H1 (cell line): Measurements from ENCODE around the gene TNS3. TPM values are rescaled to one million over a fixed set of nuclear protein-coding genes. Genes with fewer than 3 reads are reported as not detected.

Experiments used
- CTCF ChIA-PET: fragments of 300-600 bp; sonication (Branson Sonifier 250); formaldehyde crosslinking; loops from one replicate; lab custom pipeline; 2021; ENCODE audit not compliant: partially characterized antibody; lab: Charles Lee
- POLR2A ChIA-PET: fragments of 300-600 bp; sonication (Branson Sonifier 250); formaldehyde crosslinking; loops from one replicate; lab custom pipeline; 2021; ENCODE audit warnings: inconsistent platforms; ENCODE audit not compliant: partially characterized antibody; lab: Charles Lee
- DNase-seq, 2 experiments: peaks; one replicate each; pipeline versions ENCODE4 v3.0.0 to v3.0.0-alpha.2; 2010 to 2022; ENCODE audit warnings: low spot score in 2 of 2, low read depth in 1 of 2, mixed read lengths in 1 of 2
- FAIRE-seq: peaks from 2 replicates; lab custom pipeline; 2011; peaks lifted over from hg19 to GRCh38; lab: Jason Lieb, UNC
- H2AFZ ChIP-seq: 2 replicates; pipeline ENCODE4 v1.8.1; 2012; ENCODE audit warnings: low read length, inconsistent platforms
- H2AK5ac ChIP-seq: 2 replicates; pipeline ENCODE4 v1.6.1; 2013; ENCODE audit warnings: low read depth, low read length
- H2BK120ac ChIP-seq: replicated peaks from 2 replicates; pipeline ENCODE3; 2013; ENCODE audit warnings: low read depth, low read length, inconsistent platforms
- H2BK12ac ChIP-seq: 2 replicates; pipeline ENCODE4 v1.6.1; 2013; ENCODE audit warnings: low read depth, low read length
- H2BK15ac ChIP-seq: 2 replicates; pipeline ENCODE4 v1.6.1; 2013; ENCODE audit warnings: low read length
- H2BK20ac ChIP-seq: 2 replicates; pipeline ENCODE4 v1.6.1; 2013; ENCODE audit warnings: low read length
- H2BK5ac ChIP-seq: 2 replicates; pipeline ENCODE4 v1.6.1; 2013; ENCODE audit warnings: low read depth, low read length
- H3K14ac ChIP-seq: 2 replicates; pipeline ENCODE4 v1.6.1; 2013; ENCODE audit warnings: inconsistent platforms; ENCODE audit not compliant: insufficient read length
- H3K18ac ChIP-seq: 2 replicates; pipeline ENCODE4 v1.6.1; 2013; ENCODE audit warnings: low read length; ENCODE audit errors: extremely low read depth
- H3K23ac ChIP-seq: 2 replicates; pipeline ENCODE4 v1.6.1; 2013; ENCODE audit warnings: inconsistent platforms; ENCODE audit not compliant: insufficient read length
- H3K23me2 ChIP-seq: 2 replicates; pipeline ENCODE4 v1.6.1; 2013; ENCODE audit warnings: low read depth, low read length
- H3K27ac ChIP-seq: 2 replicates; pipeline ENCODE4 v1.6.1; 2011; ENCODE audit warnings: low read depth, low read length, inconsistent platforms
- H3K27me3 ChIP-seq, 4 experiments: replicated peaks in 1 of 4; 1 replicate in 1 of 4; 2 replicates in 3 of 4; pipeline versions ENCODE4 v1.6.1 to v1.8.1; 2011 to 2013; ENCODE audit warnings: low read length in 3 of 4, mild to moderate bottlenecking in 3 of 4, inconsistent platforms in 2 of 4, mixed read lengths in 2 of 4, moderate library complexity in 1 of 4; ENCODE audit not compliant: control insufficient read depth in 3 of 4, insufficient read depth in 3 of 4; ENCODE audit errors: extremely low read depth in 1 of 4
- H3K36me3 ChIP-seq, 4 experiments: 2 replicates each; pipeline versions ENCODE4 v1.6.1 to v1.8.1; 2011 to 2013; ENCODE audit warnings: mild to moderate bottlenecking in 4 of 4, low read length in 3 of 4, moderate library complexity in 2 of 4, control low read depth in 1 of 4, inconsistent platforms in 1 of 4; ENCODE audit not compliant: insufficient read depth in 4 of 4, control insufficient read depth in 2 of 4
- H3K4ac ChIP-seq: replicated peaks from 2 replicates; pipeline ENCODE3; 2013; ENCODE audit warnings: low read length, low read depth, mixed read lengths, inconsistent platforms; ENCODE audit not compliant: insufficient read length
- H3K4me1 ChIP-seq, 4 experiments: replicated peaks in 1 of 4; 1 replicate in 1 of 4; 2 replicates in 3 of 4; pipeline versions ENCODE4 v1.6.1 to v1.8.1; 2011 to 2013; ENCODE audit warnings: low read length in 3 of 4, inconsistent platforms in 2 of 4, mixed read lengths in 1 of 4; ENCODE audit not compliant: insufficient read depth in 4 of 4, control insufficient read depth in 3 of 4
- H3K4me2 ChIP-seq, 2 experiments: 2 replicates each; pipeline versions ENCODE4 v1.6.1 to v1.8.1; 2011 to 2013; ENCODE audit warnings: low read depth in 2 of 2, low read length in 2 of 2, control low read depth in 1 of 2, inconsistent platforms in 1 of 2, mild to moderate bottlenecking in 1 of 2; ENCODE audit not compliant: insufficient read depth in 1 of 2
- H3K4me3 ChIP-seq, 4 experiments: fragments of 200-600, 300-600 bp in 1 of 4; sonication (generic), shearing (Covaris generic), sonication (Bioruptor Twin) in 1 of 4; 2 replicates each; pipeline versions ENCODE4 v1.5.1 to v1.8.1; 2011 to 2016; ENCODE audit warnings: low read length in 4 of 4, low read depth in 3 of 4, control low read depth in 2 of 4, inconsistent platforms in 2 of 4, mild to moderate bottlenecking in 2 of 4, mixed read lengths in 1 of 4, moderate library complexity in 1 of 4; ENCODE audit not compliant: insufficient read depth in 2 of 4; ENCODE audit errors: extremely low read depth in 1 of 4
- H3K56ac ChIP-seq: replicated peaks from 2 replicates; pipeline ENCODE3; 2013; ENCODE audit warnings: low read depth, mild to moderate bottlenecking, mixed read lengths, low read length, inconsistent platforms; ENCODE audit not compliant: insufficient read length
- H3K79me1 ChIP-seq: 2 replicates; pipeline ENCODE4 v1.6.1; 2013; ENCODE audit warnings: low read depth, low read length, control low read depth
- H3K79me2 ChIP-seq, 2 experiments: 2 replicates each; pipeline versions ENCODE4 v1.6.1 to v1.8.1; 2012 to 2013; ENCODE audit warnings: low read length in 2 of 2, mild to moderate bottlenecking in 2 of 2, inconsistent platforms in 1 of 2; ENCODE audit not compliant: insufficient read depth in 2 of 2, control insufficient read depth in 1 of 2
- H3K9ac ChIP-seq, 4 experiments: replicated peaks in 1 of 4; 1 replicate in 1 of 4; 2 replicates in 3 of 4; pipeline versions ENCODE4 v1.6.1 to v1.8.1; 2011 to 2013; ENCODE audit warnings: low read depth in 3 of 4, low read length in 3 of 4, control low read depth in 2 of 4, mild to moderate bottlenecking in 2 of 4, moderate library complexity in 2 of 4, inconsistent platforms in 1 of 4; ENCODE audit errors: extremely low read depth in 1 of 4
- H3K9me3 ChIP-seq, 2 experiments: 2 replicates each; pipeline versions ENCODE4 v1.6.1 to v1.8.1; 2012 to 2013; ENCODE audit warnings: mild to moderate bottlenecking in 2 of 2, moderate library complexity in 2 of 2, control low read depth in 1 of 2, inconsistent platforms in 1 of 2, low read depth in 1 of 2, low read length in 1 of 2, mixed read lengths in 1 of 2; ENCODE audit not compliant: insufficient read depth in 2 of 2
- H4K20me1 ChIP-seq, 2 experiments: replicated peaks in 1 of 2; 2 replicates each; pipeline versions ENCODE3 to v1.8.1; 2011 to 2013; ENCODE audit warnings: inconsistent platforms in 2 of 2, low read length in 2 of 2, mild to moderate bottlenecking in 1 of 2; ENCODE audit not compliant: insufficient read depth in 2 of 2, control insufficient read depth in 1 of 2
- H4K5ac ChIP-seq: 2 replicates; pipeline ENCODE4 v1.6.1; 2013; ENCODE audit warnings: low read length, low read depth, mixed read lengths, inconsistent platforms; ENCODE audit not compliant: insufficient read length
- H4K8ac ChIP-seq: 2 replicates; pipeline ENCODE4 v1.8.0; 2013; ENCODE audit warnings: mild to moderate bottlenecking, moderate library complexity, low read length, inconsistent platforms; ENCODE audit not compliant: insufficient read depth; ENCODE audit errors: extremely low read depth
- H4K91ac ChIP-seq: replicated peaks from 2 replicates; pipeline ENCODE3; 2013; ENCODE audit warnings: low read length, mixed read lengths, inconsistent platforms; ENCODE audit not compliant: insufficient read length
- BACH1 ChIP-seq: IDR thresholded peaks from 2 replicates; pipeline ENCODE4 v1.6.1; 2012; ENCODE audit warnings: low read length, improper control_type of control experiment
- CEBPB ChIP-seq: IDR thresholded peaks from 2 replicates; pipeline ENCODE4 v1.6.1; 2012; ENCODE audit warnings: low read depth, low read length
- CREB1 ChIP-seq: IDR thresholded peaks from 2 replicates; pipeline ENCODE4 v1.6.1; 2012; ENCODE audit warnings: inconsistent platforms
- EGR1 ChIP-seq: IDR thresholded peaks from 2 replicates; pipeline ENCODE4 v1.6.1; 2011; ENCODE audit warnings: low read depth, low read length, borderline replicate concordance
- GABPA ChIP-seq: IDR thresholded peaks from 2 replicates; pipeline ENCODE4 v1.6.1; 2011; ENCODE audit warnings: mild to moderate bottlenecking, low read length, moderate library complexity, borderline replicate concordance; ENCODE audit not compliant: insufficient read depth
- POLR2A ChIP-seq, 2 experiments: IDR thresholded peaks; 1 replicate in 1 of 2; 2 replicates in 1 of 2; pipeline ENCODE4 v1.6.1; 2011; ENCODE audit warnings: low read depth in 2 of 2, low read length in 2 of 2, mild to moderate bottlenecking in 2 of 2; ENCODE audit errors: control extremely low read depth in 1 of 2
- SAP30 ChIP-seq: fragments of 300-600 bp; sonication (generic); IDR thresholded peaks from 2 replicates; pipeline ENCODE4 v1.7.1; 2012; ENCODE audit warnings: low read length, moderate library complexity, mild to moderate bottlenecking, inconsistent platforms; ENCODE audit not compliant: insufficient read depth, insufficient replicate concordance
- SIX5 ChIP-seq: IDR thresholded peaks from 2 replicates; pipeline ENCODE4 v1.6.1; 2011; ENCODE audit warnings: mild to moderate bottlenecking, low read depth, low read length
- TAF1 ChIP-seq: IDR thresholded peaks from 2 replicates; pipeline ENCODE4 v1.6.1; 2011; ENCODE audit warnings: mild to moderate bottlenecking, low read depth, low read length
- YY1 ChIP-seq: IDR thresholded peaks from 2 replicates; pipeline ENCODE4 v1.6.1; 2011; ENCODE audit warnings: low read depth, mild to moderate bottlenecking, low read length
- WGBS, 2 experiments: shearing (Covaris generic) in 1 of 2; methylation state at CpG; one replicate each; pipeline versions ENCODE4 v1.1.6 to v1.1.7; 2013 to 2015; ENCODE audit warnings: low lambda C conversion rate in 2 of 2, mixed read lengths in 2 of 2, inconsistent platforms in 1 of 2, low coverage in 1 of 2, missing lambda C conversion rate in 1 of 2; ENCODE audit not compliant: insufficient replicate concordance in 2 of 2, insufficient coverage in 1 of 2, insufficient read length in 1 of 2; ENCODE audit errors: extremely low coverage in 1 of 2, missing lambda C conversion rate in 1 of 2; 5-methylcytosine and 5-hydroxymethylcytosine counted together
- polyA plus RNA-seq, 7 experiments: library from polyadenylated mRNA; depleted of rRNA in 3 of 7; stranded (reverse) in 5 of 7; unstranded in 2 of 7; fragments of >200 nt in 5 of 7; fragments of 200-250 nt in 2 of 7; gene quantifications; 1 replicate in 5 of 7; 2 replicates in 1 of 7; 4 replicates in 1 of 7; pipeline versions ENCODE4 v1.2.1 to v1.2.3, GENCODE V29; 2011 to 2013; ENCODE audit warnings: missing spikeins in 2 of 7, mixed read lengths in 2 of 7
- total RNA-seq: library from RNA; stranded (reverse); fragmentation: NEBNext Ultra II Directional; extraction: Animal tissue kit (Norgen Biotek cat#: 25700); gene quantifications from 2 replicates; pipeline ENCODE4 v1.2.1, GENCODE V29; 2021

TNS3 gene
- total and polyA plus RNA-seq, 2 of the 8 experiments (the other 6 are each of a cell fraction or from before 2014, with no cell fraction given): 11.9 to 24.2 TPM

- DNase-seq: no peak
- H3K79me1 ChIP-seq: peaks cover 8% of the 10 kb centered on the region; the same call in 1 of the 2 replicates
- peaks cover 0 to 3% of the 10 kb centered on the region in 2 experiments for H4K20me1 ChIP-seq
- no peak overlapping the region for H2AFZ ChIP-seq
- H2AK5ac ChIP-seq: no peak overlapping the region
- H3K27ac ChIP-seq: no peak overlapping the region
- CTCF ChIA-PET: interaction anchor here (0.6 kb wide), 1 partner anchor 14 kb away, joined by 3 read pairs; no protein-coding TSS in a partner anchor
- H2BK12ac ChIP-seq: no peak overlapping the region
- H3K56ac ChIP-seq: no peak overlapping the region
- no peak overlapping the region for H3K23ac ChIP-seq
- TF ChIP-seq SAP30 (no peak), YY1 (no peak), GABPA (no peak), CREB1 (no peak), TAF1 (no peak), POLR2A (IDR thresholded peaks at IDR 0.05; ENCODE audit: control extremely low read depth in 1 of 2, low read depth in 2 of 2, low read length in 2 of 2) (no peak), EGR1 (no peak), SIX5 (no peak), BACH1 (no peak), CEBPB (no peak)
- TF ChIP-seq, all 59 proteins: peak for 0
- Histone ChIP-seq H2BK20ac (no peak overlapping the region), H3K9me3 (no peaks in the 10 kb centered on the region), H3K23me2 (peaks cover 2% of the 10 kb centered on the region; the same call in 1 of the 2 replicates), H4K5ac (no peak overlapping the region), H2BK5ac (no peak overlapping the region), H3K9ac (no peak overlapping the region), H3K14ac (no peak overlapping the region), H4K91ac (no peak overlapping the region), H3K27me3 (no peaks in the 10 kb centered on the region), H3K4ac (no peak overlapping the region), H3K4me1 (peaks cover 0 to 13% (median 9%) of the 10 kb centered on the region in 4 experiments; a peak in 6 of 7 replicates), H2BK15ac (no peak overlapping the region), H2BK120ac (no peak overlapping the region), H3K79me2 (peaks cover 2 to 4% of the 10 kb centered on the region in 2 experiments; a peak in 3 of 4 replicates), H3K4me2 (no peak overlapping the region), H3K36me3 (peaks cover 0 to 4% (median 1%) of the 10 kb centered on the region in 4 experiments; a peak in 4 of 8 replicates), H3K18ac (no peak overlapping the region; the same call in 1 of the 2 replicates), H3K4me3 (no peak overlapping the region), H4K8ac (no peak overlapping the region)
- POLR2A ChIA-PET: no interaction called here
- 72% methylated on average over 8 of the region's 8 CpGs; no CpG with 5 or more reads in 1 of the 2 experiments for WGBS, 2 experiments
- no peak for FAIRE-seq
Measured at GRCh38 chr7:47520406-47520805, 61.5 kb downstream of the TNS3 start.
